NB4 (cell line): Measurements from ENCODE around the gene SLCO4A1.

Experiments used
- DNase-seq: peaks from one replicate; pipeline ENCODE4 v3.0.0; 2010; ENCODE audit warnings: low read depth
- H3K4me3 ChIP-seq: one replicate; pipeline ENCODE4 v1.5.1; 2011; ENCODE audit warnings: mild to moderate bottlenecking, low read depth, low read length, moderate library complexity
- MYC ChIP-seq: IDR thresholded peaks from 2 replicates; pipeline ENCODE4 v1.6.1; 2011; ENCODE audit warnings: low read depth, low read length
- POLR2A ChIP-seq: IDR thresholded peaks from 2 replicates; pipeline ENCODE4 v1.6.1; 2011; ENCODE audit warnings: mild to moderate bottlenecking; ENCODE audit not compliant: insufficient read length; ENCODE audit errors: extremely low read depth
- TF ChIP-seq, protein P1 (sequence below): IDR thresholded peaks from one replicate; pipeline ENCODE4 v1.5.1; 2012; ENCODE audit warnings: low read depth, low read length
- TF ChIP-seq, protein P2 (sequence below): IDR thresholded peaks from 2 replicates; pipeline ENCODE4 v1.6.1; 2011; ENCODE audit warnings: low read depth, low read length

Gene SLCO4A1

DNA sequence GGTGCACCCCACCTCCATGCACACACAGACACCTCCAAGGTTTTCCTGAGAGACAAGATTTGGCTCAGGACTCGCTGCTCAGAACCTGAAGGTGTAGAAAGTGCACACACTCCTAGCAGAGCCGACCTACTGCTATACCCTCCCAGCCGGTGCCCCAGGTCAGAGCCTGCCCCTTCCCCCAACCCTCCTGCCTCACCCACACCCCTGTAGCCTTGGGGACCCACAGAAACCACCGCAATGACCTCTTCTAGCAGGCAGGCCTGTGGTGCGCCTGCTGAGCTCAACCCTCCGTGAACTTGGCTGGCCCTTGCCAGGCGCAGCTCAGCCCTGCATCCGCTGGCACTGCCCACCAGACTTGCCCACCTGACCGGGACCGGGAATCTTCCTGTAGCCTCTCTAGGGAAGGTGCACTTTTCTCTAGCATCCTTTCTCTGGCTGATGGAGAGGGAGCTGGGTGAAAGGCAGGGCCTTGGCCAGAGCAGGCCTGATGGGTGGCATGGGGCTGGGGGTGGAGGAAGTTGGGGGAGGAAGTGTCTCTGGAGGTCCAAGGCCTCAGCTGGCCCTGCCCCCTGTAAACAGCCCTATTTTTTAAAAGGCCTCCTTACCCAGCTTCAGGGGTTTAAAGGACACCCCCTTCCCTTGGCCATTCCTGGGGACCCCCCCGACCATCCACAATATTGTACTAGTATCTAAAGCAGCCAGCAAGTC lies 36.9 kb upstream of the SLCO4A1 start:
- DNase-seq = peak; percentile 87
- peak overlapping the region; percentile 84 for H3K4me3 ChIP-seq
- TF ChIP-seq, protein P1, sequence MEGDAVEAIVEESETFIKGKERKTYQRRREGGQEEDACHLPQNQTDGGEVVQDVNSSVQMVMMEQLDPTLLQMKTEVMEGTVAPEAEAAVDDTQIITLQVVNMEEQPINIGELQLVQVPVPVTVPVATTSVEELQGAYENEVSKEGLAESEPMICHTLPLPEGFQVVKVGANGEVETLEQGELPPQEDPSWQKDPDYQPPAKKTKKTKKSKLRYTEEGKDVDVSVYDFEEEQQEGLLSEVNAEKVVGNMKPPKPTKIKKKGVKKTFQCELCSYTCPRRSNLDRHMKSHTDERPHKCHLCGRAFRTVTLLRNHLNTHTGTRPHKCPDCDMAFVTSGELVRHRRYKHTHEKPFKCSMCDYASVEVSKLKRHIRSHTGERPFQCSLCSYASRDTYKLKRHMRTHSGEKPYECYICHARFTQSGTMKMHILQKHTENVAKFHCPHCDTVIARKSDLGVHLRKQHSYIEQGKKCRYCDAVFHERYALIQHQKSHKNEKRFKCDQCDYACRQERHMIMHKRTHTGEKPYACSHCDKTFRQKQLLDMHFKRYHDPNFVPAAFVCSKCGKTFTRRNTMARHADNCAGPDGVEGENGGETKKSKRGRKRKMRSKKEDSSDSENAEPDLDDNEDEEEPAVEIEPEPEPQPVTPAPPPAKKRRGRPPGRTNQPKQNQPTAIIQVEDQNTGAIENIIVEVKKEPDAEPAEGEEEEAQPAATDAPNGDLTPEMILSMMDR = no peak
- TF ChIP-seq MYC (peak; percentile 51), POLR2A (peak; percentile 27)
- TF ChIP-seq, protein P2, sequence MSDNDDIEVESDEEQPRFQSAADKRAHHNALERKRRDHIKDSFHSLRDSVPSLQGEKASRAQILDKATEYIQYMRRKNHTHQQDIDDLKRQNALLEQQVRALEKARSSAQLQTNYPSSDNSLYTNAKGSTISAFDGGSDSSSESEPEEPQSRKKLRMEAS = peak; percentile 28; the same call in 1 of the 2 replicates

DNA sequence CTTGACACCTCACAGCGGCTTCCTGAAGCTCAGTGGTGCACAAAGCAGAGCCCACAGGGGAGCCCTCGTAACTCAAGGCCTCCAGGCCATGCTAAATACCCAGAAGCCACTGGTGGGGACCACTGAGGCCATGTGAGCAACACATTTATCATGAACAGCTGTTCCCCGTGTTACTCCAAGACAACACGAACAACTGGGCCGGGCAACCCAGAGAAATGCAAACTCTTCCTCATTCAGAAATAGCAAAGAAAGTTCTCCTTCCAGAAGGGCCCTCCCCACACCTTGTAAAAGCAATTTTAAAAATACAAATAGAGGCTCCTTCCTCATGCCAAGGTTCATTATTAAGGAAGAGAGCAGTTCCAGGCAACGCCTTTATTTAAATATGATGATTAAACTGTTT lies 36.3 kb upstream of the SLCO4A1 start:
- no peak for TF ChIP-seq POLR2A
- TF ChIP-seq, protein P2 = peak; percentile 78
- DNase-seq = peak; percentile 84
- peak overlapping the region; percentile 84 for H3K4me3 ChIP-seq

DNA sequence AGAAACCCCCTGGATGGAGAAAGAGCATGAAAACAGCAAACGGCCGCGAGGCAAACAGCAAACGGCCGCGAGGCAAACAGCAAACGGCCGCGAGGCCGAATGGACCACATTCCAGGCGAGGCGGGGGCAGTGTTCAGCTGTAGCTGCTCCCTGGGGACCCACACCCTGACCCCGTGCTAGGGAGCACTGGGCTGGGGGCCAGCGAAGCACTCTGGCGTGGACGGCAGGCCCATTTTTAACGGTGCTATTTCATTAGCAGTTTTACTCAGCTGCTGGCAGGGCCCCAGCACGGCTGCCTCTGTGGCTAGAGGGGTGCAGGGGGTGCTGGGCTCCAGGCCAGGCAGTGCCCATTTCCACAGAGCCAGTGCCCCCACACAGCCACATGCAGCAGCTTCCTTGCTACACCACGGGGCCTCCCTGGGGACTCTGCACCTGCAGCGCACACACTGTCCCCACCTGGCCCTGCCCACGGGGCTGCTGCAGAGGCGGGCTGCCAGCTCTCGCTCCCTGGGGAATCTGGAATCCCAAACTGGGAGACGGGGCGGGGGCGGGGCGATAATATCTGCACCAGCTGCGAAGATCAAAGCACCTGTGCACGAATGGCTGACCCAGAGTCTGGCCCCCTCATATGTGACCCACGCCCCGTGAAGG lies 35.6 kb upstream of the SLCO4A1 start:
- peak; percentile 95 for DNase-seq
- peak overlapping the region; percentile 84 for H3K4me3 ChIP-seq
- peak; percentile 13 for TF ChIP-seq POLR2A
- peak; percentile 80 for TF ChIP-seq MYC
- TF ChIP-seq, protein P1 = no peak
- TF ChIP-seq, protein P2 = peak; percentile 70

DNA sequence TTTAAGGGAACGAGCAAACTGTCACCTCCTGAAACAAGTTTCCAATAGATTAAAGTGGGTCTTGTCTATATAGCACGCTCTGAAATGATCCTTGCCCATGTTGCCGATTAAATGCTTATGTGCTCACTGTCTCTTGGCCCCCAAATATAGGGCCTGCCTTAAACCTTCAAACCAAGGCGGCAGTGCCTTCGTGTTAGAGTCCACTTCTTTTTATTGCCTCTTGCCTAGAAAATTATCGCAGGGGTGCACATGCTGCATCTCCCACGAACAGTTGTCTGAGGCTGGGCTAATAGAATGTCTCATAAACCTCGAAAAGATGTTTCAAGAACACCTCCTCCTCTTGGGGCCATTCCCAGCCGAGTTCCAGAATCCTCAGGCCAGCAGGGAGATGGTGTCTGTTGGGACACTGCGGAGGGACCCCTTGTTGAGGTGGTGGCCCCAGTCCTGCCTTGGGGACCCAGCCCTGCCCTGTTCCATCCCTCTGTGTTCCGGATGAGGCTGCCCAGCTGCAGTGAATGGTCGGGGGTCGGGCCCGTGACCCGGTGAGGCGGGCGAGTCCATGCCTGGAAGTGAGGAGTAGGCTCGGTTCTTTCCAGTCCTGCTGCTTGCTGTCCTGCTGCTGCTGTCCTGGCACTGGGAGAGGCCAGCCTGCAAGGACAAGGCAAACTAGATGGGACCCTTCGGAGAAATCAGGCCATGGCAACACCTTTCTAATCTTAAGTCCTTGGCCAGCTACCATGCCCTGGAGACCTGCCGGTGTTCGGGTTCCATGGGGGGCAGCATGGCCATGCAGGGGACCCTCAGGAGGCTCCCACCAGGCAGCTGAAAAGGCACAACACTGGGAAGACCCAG lies 34.7 kb upstream of the SLCO4A1 start:
- DNase-seq = peak; percentile 57
- TF ChIP-seq, protein P1 = no peak
- TF ChIP-seq, protein P2 = peak; percentile 18; the same call in 1 of the 2 replicates
- no peak overlapping the region for H3K4me3 ChIP-seq

DNA sequence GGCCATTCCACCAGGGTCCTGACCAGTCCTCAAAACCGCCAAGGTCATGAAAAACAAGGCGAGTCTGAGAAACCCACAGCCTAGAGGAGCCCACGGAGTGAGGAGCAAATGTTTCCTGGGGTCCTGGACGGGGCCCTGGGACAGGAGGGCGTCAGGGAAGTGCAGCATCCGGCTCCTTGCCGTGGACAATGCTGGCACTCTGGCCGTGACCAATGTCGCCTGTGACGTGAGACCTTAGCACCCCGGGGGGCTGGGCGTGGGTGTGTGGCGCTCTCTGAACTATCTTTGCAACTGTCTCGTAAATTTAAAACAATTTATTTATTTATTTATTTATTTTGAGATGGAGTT lies 34.1 kb upstream of the SLCO4A1 start:
- TF ChIP-seq MYC (no peak), POLR2A (no peak)
- TF ChIP-seq, protein P1 = no peak
- TF ChIP-seq, protein P2 = no peak

DNA sequence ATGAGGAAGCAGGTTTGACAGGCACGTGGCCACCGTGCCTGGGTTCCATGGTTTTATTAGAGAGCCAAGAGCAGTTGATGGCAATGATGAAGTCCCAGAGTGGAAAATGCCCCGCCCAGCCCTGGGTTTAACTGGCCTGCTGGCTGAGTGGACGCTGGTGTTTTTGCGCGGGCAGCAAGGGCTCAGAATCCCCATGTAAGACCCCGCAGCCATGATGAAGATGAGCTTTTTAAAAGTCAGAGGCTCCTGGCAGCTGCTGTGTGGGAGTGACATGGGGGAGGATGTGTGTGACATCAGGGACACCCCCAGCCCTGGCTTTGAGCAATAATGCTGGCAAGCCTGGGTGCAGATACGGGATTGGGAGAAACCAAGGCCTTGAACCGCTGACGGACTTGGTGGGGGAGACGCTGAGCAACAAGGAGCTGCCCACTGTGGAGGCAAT lies 33.0 kb upstream of the SLCO4A1 start:
- TF ChIP-seq, protein P1 = no peak
- TF ChIP-seq POLR2A (no peak), MYC (peak; percentile 61)
- TF ChIP-seq, protein P2 = peak; percentile 79
- DNase-seq = peak; percentile 94
- H3K4me3 ChIP-seq = no peak overlapping the region

More for the DNA sequence above, 34.1 kb upstream of the SLCO4A1 start:
- DNase-seq = no peak
- no peak overlapping the region for H3K4me3 ChIP-seq
